ENCODE results near the gene ARL4D. TPM values are rescaled to one million over a fixed set of nuclear protein-coding genes. Genes with fewer than 3 reads are reported as not detected.

The ARL4D gene
- total RNA-seq, 1 donor from 2014 or later = 19.7 TPM

GRCh38 chr17:43368740-43369506 is 29.9 kb upstream of the ARL4D start:
- Histone ChIP-seq H4K20me1 (ENCODE audit: insufficient read depth, low read length) (no peaks in the 10 kb centered on the region), H3K27ac (ENCODE audit: low read depth, low read length) (peak overlapping the region; percentile 99), H3K4me2 (ENCODE audit: low read length) (peak overlapping the region; percentile 87), H3K9me3 (ENCODE audit: insufficient read depth, low read depth, low read length) (no peaks in the 10 kb centered on the region), H3K4me1 (ENCODE audit: insufficient read depth, low read length) (peaks cover 21% of the 10 kb centered on the region), H2AFZ (ENCODE audit: low read depth, low read length) (peak overlapping the region; percentile 75), H3K79me2 (ENCODE audit: insufficient read depth, low read length) (peaks cover 4% of the 10 kb centered on the region), H3K27me3 (ENCODE audit: insufficient read depth, low read length) (no peaks in the 10 kb centered on the region), H3K36me3 (ENCODE audit: insufficient read depth, low read length) (no peaks in the 10 kb centered on the region), H3K4me3 (ENCODE audit: insufficient read depth, low read depth, low read length) (peak overlapping the region; percentile 56), H3K9ac (ENCODE audit: low read length) (peak overlapping the region; percentile 93)
- peaks cover 9% of the 10 kb centered on the region for H3K4me1 Mint-ChIP-seq (ENCODE audit: low read depth, unreplicated experiment)
- FAIRE-seq (no peak), DNase-seq (ENCODE audit: low read depth) (peak; percentile 70)
- no peaks in the 10 kb centered on the region for H3K27me3 Mint-ChIP-seq (ENCODE audit: low read depth, unreplicated experiment)
- peaks cover 2% of the 10 kb centered on the region for H3K9me3 Mint-ChIP-seq (ENCODE audit: unreplicated experiment)
- no peaks in the 10 kb centered on the region for H3K36me3 Mint-ChIP-seq (ENCODE audit: low read depth, unreplicated experiment)
- H3K4me3 Mint-ChIP-seq (ENCODE audit: unreplicated experiment) = peak overlapping the region; percentile 75
- peak overlapping the region; percentile 100 for H3K27ac Mint-ChIP-seq (ENCODE audit: unreplicated experiment)
- TF ChIP-seq EZH2 (IDR thresholded peaks at IDR 0.05; ENCODE audit: insufficient read depth, low read length) (no peak), CTCF (IDR thresholded peaks at IDR 0.05; ENCODE audit: insufficient read depth, low read depth, low read length) (no peak)

GRCh38 chr17:43369986-43370385 is 28.8 kb upstream of the ARL4D start:
- no peaks in the 10 kb centered on the region for H3K36me3 ChIP-seq (ENCODE audit: insufficient read depth, low read length)
- H3K4me3 Mint-ChIP-seq (ENCODE audit: unreplicated experiment) = no peak overlapping the region
- no peaks in the 10 kb centered on the region for H3K27me3 Mint-ChIP-seq (ENCODE audit: low read depth, unreplicated experiment)
- no peak for FAIRE-seq
- H3K4me2 ChIP-seq (ENCODE audit: low read length) = peak overlapping the region; percentile 87
- H2AFZ ChIP-seq (ENCODE audit: low read depth, low read length) = no peak overlapping the region
- H3K4me1 ChIP-seq (ENCODE audit: insufficient read depth, low read length) = peaks cover 21% of the 10 kb centered on the region
- no peaks in the 10 kb centered on the region for H3K79me2 ChIP-seq (ENCODE audit: insufficient read depth, low read length)
- H3K4me1 Mint-ChIP-seq (ENCODE audit: low read depth, unreplicated experiment) = peaks cover 9% of the 10 kb centered on the region
- TF ChIP-seq CTCF (IDR thresholded peaks at IDR 0.05; ENCODE audit: insufficient read depth, low read depth, low read length) = no peak
- TF ChIP-seq EZH2 (IDR thresholded peaks at IDR 0.05; ENCODE audit: insufficient read depth, low read length) = no peak
- DNase-seq (ENCODE audit: low read depth) = no peak
- no peak overlapping the region for H3K4me3 ChIP-seq (ENCODE audit: insufficient read depth, low read depth, low read length)
- peak overlapping the region; percentile 93 for H3K9ac ChIP-seq (ENCODE audit: low read length)
- no peak overlapping the region for H3K27ac Mint-ChIP-seq (ENCODE audit: unreplicated experiment)
- H3K9me3 Mint-ChIP-seq (ENCODE audit: unreplicated experiment) = peaks cover 2% of the 10 kb centered on the region
- no peaks in the 10 kb centered on the region for H3K9me3 ChIP-seq (ENCODE audit: insufficient read depth, low read depth, low read length)
- H4K20me1 ChIP-seq (ENCODE audit: insufficient read depth, low read length) = no peaks in the 10 kb centered on the region
- no peak overlapping the region for H3K27ac ChIP-seq (ENCODE audit: low read depth, low read length)
- no peaks in the 10 kb centered on the region for H3K27me3 ChIP-seq (ENCODE audit: insufficient read depth, low read length)
- H3K36me3 Mint-ChIP-seq (ENCODE audit: low read depth, unreplicated experiment) = no peaks in the 10 kb centered on the region

- H3K27me3 ChIP-seq (ENCODE audit: insufficient read depth, low read length) = no peaks in the 10 kb centered on the region
- Mint-ChIP-seq H3K27ac (ENCODE audit: unreplicated experiment) (no peak overlapping the region), H3K9me3 (ENCODE audit: unreplicated experiment) (no peaks in the 10 kb centered on the region), H3K4me1 (ENCODE audit: low read depth, unreplicated experiment) (peaks cover 9% of the 10 kb centered on the region), H3K4me3 (ENCODE audit: unreplicated experiment) (no peak overlapping the region), H3K36me3 (ENCODE audit: low read depth, unreplicated experiment) (peaks cover 2% of the 10 kb centered on the region), H3K27me3 (ENCODE audit: low read depth, unreplicated experiment) (no peaks in the 10 kb centered on the region)
- H3K36me3 ChIP-seq (ENCODE audit: insufficient read depth, low read length) = no peaks in the 10 kb centered on the region
- DNase-seq (ENCODE audit: low read depth) = no peak
- no peak overlapping the region for H3K4me3 ChIP-seq (ENCODE audit: insufficient read depth, low read depth, low read length)
- H3K9me3 ChIP-seq (ENCODE audit: insufficient read depth, low read depth, low read length) = no peaks in the 10 kb centered on the region
- no peak overlapping the region for H2AFZ ChIP-seq (ENCODE audit: low read depth, low read length)
- FAIRE-seq = no peak
- H3K4me2 ChIP-seq (ENCODE audit: low read length) = no peak overlapping the region
- peaks cover 21% of the 10 kb centered on the region for H3K4me1 ChIP-seq (ENCODE audit: insufficient read depth, low read length)
- TF ChIP-seq CTCF (IDR thresholded peaks at IDR 0.05; ENCODE audit: insufficient read depth, low read depth, low read length) (no peak), EZH2 (IDR thresholded peaks at IDR 0.05; ENCODE audit: insufficient read depth, low read length) (no peak)
- H3K9ac ChIP-seq (ENCODE audit: low read length) = no peak overlapping the region
- no peak overlapping the region for H3K27ac ChIP-seq (ENCODE audit: low read depth, low read length)
- no peaks in the 10 kb centered on the region for H3K79me2 ChIP-seq (ENCODE audit: insufficient read depth, low read length)
- H4K20me1 ChIP-seq (ENCODE audit: insufficient read depth, low read length) = no peaks in the 10 kb centered on the region
Observed at GRCh38 chr17:43371227-43371821, 27.5 kb upstream of the ARL4D start.
